ENCODE data around the gene RRP12. TPM values are rescaled to one million over a fixed set of nuclear protein-coding genes. Genes with fewer than 3 reads are reported as not detected.

RRP12 gene
- total RNA-seq, 1 donor from 2014 or later, result 35.3 TPM

DNA sequence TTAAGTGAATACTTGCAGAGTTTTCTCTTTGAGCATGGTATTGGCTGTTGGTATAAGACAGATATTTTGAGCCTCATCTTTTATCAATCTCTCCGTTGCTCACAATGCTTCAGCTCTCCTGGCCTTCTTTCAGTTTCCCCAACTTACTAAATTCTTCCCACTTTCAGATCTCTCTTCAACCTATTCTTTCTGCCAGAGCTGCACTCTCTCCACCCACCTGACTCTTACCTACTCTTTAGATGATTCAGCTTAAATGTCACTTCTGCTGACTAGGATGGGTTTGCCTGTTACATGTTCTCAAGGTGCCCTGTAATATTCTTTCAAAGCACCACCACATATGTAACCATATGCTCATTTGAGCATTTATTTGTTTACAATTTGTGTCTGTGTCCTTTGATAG lies 43.1 kb upstream of the RRP12 start:
- DNase-seq (ENCODE audit: low read depth), result no peak
- no peak for FAIRE-seq
- Histone ChIP-seq H3K27me3 (ENCODE audit: control insufficient read depth, insufficient read depth, low read length) (no peaks in the 10 kb centered on the region), H3K36me3 (ENCODE audit: control insufficient read depth, insufficient read depth, low read length) (peaks cover 2% of the 10 kb centered on the region), H3K4me3 (ENCODE audit: low read depth, low read length) (no peak overlapping the region)
- TF ChIP-seq, protein P1, sequence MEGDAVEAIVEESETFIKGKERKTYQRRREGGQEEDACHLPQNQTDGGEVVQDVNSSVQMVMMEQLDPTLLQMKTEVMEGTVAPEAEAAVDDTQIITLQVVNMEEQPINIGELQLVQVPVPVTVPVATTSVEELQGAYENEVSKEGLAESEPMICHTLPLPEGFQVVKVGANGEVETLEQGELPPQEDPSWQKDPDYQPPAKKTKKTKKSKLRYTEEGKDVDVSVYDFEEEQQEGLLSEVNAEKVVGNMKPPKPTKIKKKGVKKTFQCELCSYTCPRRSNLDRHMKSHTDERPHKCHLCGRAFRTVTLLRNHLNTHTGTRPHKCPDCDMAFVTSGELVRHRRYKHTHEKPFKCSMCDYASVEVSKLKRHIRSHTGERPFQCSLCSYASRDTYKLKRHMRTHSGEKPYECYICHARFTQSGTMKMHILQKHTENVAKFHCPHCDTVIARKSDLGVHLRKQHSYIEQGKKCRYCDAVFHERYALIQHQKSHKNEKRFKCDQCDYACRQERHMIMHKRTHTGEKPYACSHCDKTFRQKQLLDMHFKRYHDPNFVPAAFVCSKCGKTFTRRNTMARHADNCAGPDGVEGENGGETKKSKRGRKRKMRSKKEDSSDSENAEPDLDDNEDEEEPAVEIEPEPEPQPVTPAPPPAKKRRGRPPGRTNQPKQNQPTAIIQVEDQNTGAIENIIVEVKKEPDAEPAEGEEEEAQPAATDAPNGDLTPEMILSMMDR (IDR thresholded peaks at IDR 0.05; ENCODE audit: insufficient read depth, low read length, severe bottlenecking), result no peak

DNA sequence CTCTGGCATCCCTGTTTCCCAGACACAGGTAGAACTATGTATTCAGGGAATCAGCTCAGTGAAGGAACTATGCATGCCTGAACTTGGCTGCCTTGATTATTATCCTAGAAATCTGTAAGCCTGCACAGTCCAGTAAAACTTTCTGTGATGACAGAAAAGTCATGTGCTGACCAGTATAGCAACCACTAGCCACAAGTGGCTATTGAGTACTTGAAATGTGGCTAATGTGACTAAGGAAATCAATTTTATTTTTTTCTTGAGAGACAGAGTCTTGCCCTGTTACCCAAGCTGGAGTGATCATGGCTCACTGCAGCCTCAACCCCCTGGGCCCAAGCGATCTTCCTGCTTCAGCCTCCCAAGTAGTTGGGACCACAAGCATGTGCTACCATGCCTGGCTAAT lies 41.1 kb upstream of the RRP12 start:
- no peak for FAIRE-seq
- no peak for DNase-seq (ENCODE audit: low read depth)
- Histone ChIP-seq H3K27me3 (ENCODE audit: control insufficient read depth, insufficient read depth, low read length) (no peaks in the 10 kb centered on the region), H3K36me3 (ENCODE audit: control insufficient read depth, insufficient read depth, low read length) (peaks cover 5% of the 10 kb centered on the region), H3K4me3 (ENCODE audit: low read depth, low read length) (no peak overlapping the region)
- TF ChIP-seq, protein P1 (IDR thresholded peaks at IDR 0.05; ENCODE audit: insufficient read depth, low read length, severe bottlenecking), result no peak

DNA sequence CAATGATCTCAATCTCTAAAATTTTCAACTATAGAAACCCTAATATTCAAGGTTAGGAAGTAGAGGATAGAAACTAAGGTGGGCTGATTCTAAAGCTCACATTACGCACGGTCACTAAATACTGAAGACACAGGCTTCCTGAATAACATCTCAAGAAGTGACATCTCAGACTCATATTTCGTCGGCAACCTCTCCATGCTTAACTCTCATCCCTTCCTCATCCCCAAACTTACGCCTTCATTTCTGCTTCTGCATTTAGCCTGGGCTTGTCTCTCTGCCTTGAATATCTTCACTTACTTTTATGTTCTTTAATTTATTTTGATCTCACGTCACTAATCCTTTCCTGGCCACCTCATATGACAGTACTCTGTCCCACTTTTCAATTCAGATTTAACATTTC lies 34.1 kb upstream of the RRP12 start:
- TF ChIP-seq, protein P1 (IDR thresholded peaks at IDR 0.05; ENCODE audit: insufficient read depth, low read length, severe bottlenecking), result no peak
- H3K4me3 ChIP-seq (ENCODE audit: low read depth, low read length), result no peak overlapping the region
- H3K27me3 ChIP-seq (ENCODE audit: control insufficient read depth, insufficient read depth, low read length), result no peaks in the 10 kb centered on the region
- H3K36me3 ChIP-seq (ENCODE audit: control insufficient read depth, insufficient read depth, low read length), result peaks cover 16% of the 10 kb centered on the region
- DNase-seq (ENCODE audit: low read depth) (no peak), FAIRE-seq (no peak)

DNA sequence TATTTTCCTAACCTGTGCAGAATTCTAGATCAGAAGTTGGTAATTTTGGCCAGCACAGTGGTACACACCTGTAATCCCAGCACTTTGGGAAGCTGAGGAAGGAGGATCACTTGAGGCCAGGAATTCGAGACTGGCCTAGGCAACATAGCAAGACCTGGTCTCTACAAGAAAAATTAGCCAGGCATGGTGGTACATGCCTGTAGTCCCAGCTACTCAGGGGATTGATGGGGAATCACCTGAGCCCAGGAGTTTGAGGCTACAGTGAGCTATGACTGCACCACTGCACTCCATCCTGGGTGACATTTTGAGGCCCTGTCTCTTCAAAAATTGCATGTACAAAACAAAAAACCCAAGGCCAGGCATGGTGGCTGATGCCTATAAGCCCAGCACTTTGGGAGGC lies 33.4 kb upstream of the RRP12 start:
- Histone ChIP-seq H3K36me3 (ENCODE audit: control insufficient read depth, insufficient read depth, low read length) (peaks cover 17% of the 10 kb centered on the region), H3K4me3 (ENCODE audit: low read depth, low read length) (no peak overlapping the region), H3K27me3 (ENCODE audit: control insufficient read depth, insufficient read depth, low read length) (no peaks in the 10 kb centered on the region)
- FAIRE-seq, result no peak
- no peak for DNase-seq (ENCODE audit: low read depth)
- TF ChIP-seq, protein P1 (IDR thresholded peaks at IDR 0.05; ENCODE audit: insufficient read depth, low read length, severe bottlenecking), result no peak

DNA sequence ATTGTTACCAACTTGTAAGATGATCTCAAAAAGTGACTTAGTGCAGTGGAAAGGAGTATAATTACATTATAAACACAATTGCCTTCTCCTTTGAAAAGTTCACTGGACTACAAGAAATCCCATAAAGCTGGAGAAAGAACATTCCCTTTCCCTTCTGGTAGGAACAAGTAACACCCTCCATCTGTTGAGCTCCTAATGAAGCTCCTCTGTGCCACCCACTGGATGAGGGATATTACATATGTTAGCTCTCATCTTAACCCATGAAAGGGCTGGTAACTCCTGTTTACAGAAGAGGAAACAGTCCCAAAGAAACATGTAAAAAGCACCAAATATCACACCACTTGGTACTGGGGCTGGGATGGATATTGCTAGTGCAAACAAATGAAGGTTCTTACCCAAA lies 32.9 kb upstream of the RRP12 start:
- FAIRE-seq, result no peak
- H3K36me3 ChIP-seq (ENCODE audit: control insufficient read depth, insufficient read depth, low read length), result peaks cover 15% of the 10 kb centered on the region

DNA sequence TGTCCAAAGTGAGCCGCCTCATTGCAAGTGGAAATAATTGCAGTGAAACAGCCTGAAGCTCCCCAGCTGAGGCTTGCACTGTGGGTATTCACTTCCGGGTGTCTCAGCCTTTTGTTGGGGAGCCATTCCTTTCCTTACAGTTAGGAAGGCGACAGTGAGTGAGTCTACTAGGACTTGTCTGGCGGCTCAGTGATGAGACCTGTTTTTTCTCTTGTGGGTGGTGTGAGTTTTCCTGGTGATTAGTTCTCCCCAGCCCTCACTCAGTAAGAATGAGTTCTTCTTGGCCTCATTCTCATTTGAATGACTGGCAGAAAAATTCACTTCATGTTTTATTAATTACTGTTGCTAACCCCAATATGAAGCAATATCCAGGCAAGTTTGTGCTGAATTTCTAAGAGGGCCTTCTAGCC lies 27.4 kb upstream of the RRP12 start:
- TF ChIP-seq, protein P1 (IDR thresholded peaks at IDR 0.05; ENCODE audit: insufficient read depth, low read length, severe bottlenecking), result no peak
- DNase-seq (ENCODE audit: low read depth) (peak; percentile 38), FAIRE-seq (no peak)
- Histone ChIP-seq H3K27me3 (ENCODE audit: control insufficient read depth, insufficient read depth, low read length) (no peaks in the 10 kb centered on the region), H3K36me3 (ENCODE audit: control insufficient read depth, insufficient read depth, low read length) (peaks cover 15% of the 10 kb centered on the region), H3K4me3 (ENCODE audit: low read depth, low read length) (peak overlapping the region; percentile 21)

More for the DNA sequence above, 32.9 kb upstream of the RRP12 start:
- Histone ChIP-seq H3K4me3 (ENCODE audit: low read depth, low read length) (no peak overlapping the region), H3K27me3 (ENCODE audit: control insufficient read depth, insufficient read depth, low read length) (no peaks in the 10 kb centered on the region)
- TF ChIP-seq, protein P1 (IDR thresholded peaks at IDR 0.05; ENCODE audit: insufficient read depth, low read length, severe bottlenecking), result no peak
- no peak for DNase-seq (ENCODE audit: low read depth)
